Brain microvascular endothelial cell (primary cell): ENCODE measurements around the gene DSC1.

Experiments used
- DNase-seq: peaks from one replicate; pipeline ENCODE4 v3.0.0-alpha.2; 2020
- H3K27ac ChIP-seq: fragments of 250-450 bp; sonication (Bioruptor Pico); 2 replicates; pipeline ENCODE4 v1.5.1; 2020; ENCODE audit warnings: mild to moderate bottlenecking, moderate library complexity
- H3K27me3 ChIP-seq: fragments of 250-450 bp; sonication (Bioruptor Pico); replicated peaks from 2 replicates; pipeline ENCODE4 v1.5.1; 2020; ENCODE audit warnings: mild to moderate bottlenecking
- H3K36me3 ChIP-seq: fragments of 250-450 bp; sonication (Bioruptor Pico); replicated peaks from 2 replicates; pipeline ENCODE4 v1.5.1; 2020; ENCODE audit warnings: mild to moderate bottlenecking
- H3K4me3 ChIP-seq: 2 replicates; pipeline ENCODE4 v1.5.1; 2011; ENCODE audit warnings: low read depth, mild to moderate bottlenecking, control low read depth, low read length, moderate library complexity
- in situ Hi-C: cut with HindIII; loops from 2 replicates; pipeline ENCODE4 v1.10.0; 2017; ENCODE audit warnings: low sequenced_read_pairs, low pct_ligation_motif_present
- TF ChIP-seq, protein P1 (sequence below): IDR thresholded peaks from 2 replicates; pipeline ENCODE4 v1.5.1; 2011; ENCODE audit warnings: low read depth, mild to moderate bottlenecking, moderate library complexity, low read length, control low read depth, inconsistent platforms; ENCODE audit errors: missing control alignments

Gene DSC1

DNA sequence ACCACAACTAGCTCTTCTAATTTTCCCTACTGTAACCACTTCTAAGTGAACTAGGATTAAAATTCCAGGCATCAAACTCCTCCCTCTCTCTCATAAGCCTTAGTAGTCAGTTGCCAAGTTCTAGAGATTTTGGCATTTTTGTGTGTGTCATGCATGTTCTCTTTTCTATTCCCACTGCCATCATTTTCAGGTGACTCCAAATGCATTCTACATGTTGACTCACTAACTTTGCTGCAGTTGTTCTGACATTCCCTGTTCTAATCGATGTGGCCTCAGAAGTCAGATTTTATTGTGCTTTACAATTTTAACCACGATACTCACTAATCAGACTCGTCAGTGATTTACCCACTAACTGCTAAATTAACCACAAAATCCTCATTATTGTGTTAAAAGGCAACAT is 13.3 kb downstream of the DSC1 start:
- DNase-seq = no peak
- H3K27ac ChIP-seq = no peak overlapping the region
- TF ChIP-seq, protein P1, sequence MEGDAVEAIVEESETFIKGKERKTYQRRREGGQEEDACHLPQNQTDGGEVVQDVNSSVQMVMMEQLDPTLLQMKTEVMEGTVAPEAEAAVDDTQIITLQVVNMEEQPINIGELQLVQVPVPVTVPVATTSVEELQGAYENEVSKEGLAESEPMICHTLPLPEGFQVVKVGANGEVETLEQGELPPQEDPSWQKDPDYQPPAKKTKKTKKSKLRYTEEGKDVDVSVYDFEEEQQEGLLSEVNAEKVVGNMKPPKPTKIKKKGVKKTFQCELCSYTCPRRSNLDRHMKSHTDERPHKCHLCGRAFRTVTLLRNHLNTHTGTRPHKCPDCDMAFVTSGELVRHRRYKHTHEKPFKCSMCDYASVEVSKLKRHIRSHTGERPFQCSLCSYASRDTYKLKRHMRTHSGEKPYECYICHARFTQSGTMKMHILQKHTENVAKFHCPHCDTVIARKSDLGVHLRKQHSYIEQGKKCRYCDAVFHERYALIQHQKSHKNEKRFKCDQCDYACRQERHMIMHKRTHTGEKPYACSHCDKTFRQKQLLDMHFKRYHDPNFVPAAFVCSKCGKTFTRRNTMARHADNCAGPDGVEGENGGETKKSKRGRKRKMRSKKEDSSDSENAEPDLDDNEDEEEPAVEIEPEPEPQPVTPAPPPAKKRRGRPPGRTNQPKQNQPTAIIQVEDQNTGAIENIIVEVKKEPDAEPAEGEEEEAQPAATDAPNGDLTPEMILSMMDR = no peak
- in situ Hi-C loops = no loop called here
- H3K36me3 ChIP-seq = no peaks in the 10 kb centered on the region
- H3K4me3 ChIP-seq = no peak overlapping the region
- no peaks in the 10 kb centered on the region for H3K27me3 ChIP-seq

DNA sequence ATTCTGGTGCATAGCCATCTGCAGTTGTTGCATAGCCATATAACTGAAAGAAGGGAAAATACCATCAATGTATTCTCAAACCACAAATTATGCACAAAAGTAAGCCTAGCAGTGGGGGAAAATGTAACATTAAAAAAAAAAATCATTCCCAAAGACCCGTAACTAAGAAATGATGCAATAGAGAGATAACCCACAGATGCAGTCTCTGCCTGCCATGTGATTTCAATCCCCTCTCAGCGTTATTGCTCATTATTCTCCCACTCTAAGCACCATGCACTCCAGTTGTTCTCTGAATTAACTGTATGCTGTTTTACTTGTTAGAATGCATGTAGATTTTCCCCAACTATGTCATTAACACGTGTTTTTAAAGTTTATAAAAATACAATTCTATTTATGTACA is 14.1 kb downstream of the DSC1 start:
- no peak overlapping the region for H3K4me3 ChIP-seq
- H3K36me3 ChIP-seq = no peaks in the 10 kb centered on the region
- H3K27ac ChIP-seq = no peak overlapping the region
- in situ Hi-C loops = no loop called here
- no peaks in the 10 kb centered on the region for H3K27me3 ChIP-seq
- TF ChIP-seq, protein P1 = no peak
- no peak for DNase-seq

DNA sequence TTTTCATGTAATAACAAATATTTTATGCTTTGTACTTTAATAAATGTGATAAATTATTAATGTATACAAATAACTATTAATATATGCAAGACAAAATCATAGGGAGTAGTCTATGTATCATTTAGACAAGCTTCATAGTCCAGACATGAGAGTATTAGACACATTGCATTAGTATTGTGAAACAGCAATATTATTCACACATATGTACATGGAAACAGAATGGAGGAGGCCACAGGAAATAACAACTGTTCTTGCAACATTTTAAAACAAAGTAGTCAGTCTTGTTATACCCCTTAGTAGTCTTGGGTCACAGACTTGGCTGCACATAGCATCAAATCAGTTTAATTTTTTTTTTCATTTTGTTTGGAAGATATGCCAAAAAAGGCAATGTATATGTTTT is 15.8 kb downstream of the DSC1 start:
- in situ Hi-C loops = no loop called here
- TF ChIP-seq, protein P1 = no peak
- DNase-seq = no peak
- Histone ChIP-seq H3K27ac (no peak overlapping the region), H3K4me3 (no peak overlapping the region), H3K27me3 (no peaks in the 10 kb centered on the region), H3K36me3 (no peaks in the 10 kb centered on the region)

DNA sequence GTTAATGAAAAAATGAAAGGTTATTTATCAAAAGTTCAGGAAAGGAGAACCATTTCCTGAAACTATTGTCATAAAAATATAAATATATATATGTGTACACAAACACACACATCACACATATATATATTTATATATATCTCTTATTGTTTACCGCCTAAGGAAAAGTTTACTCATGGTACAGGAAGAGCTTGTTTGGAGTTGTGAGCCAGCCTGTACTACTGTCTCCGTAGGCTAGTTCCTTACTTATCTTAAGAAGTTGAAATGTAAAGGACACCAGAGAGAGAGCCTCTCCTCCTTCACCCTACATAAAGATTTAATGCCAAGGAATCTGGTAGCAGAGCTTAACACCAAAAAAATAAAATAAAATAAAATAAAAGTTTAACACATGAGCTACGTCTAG is 19.6 kb downstream of the DSC1 start:
- Histone ChIP-seq H3K27me3 (no peaks in the 10 kb centered on the region), H3K27ac (no peak overlapping the region), H3K36me3 (no peaks in the 10 kb centered on the region), H3K4me3 (no peak overlapping the region)
- in situ Hi-C loops = no loop called here
- TF ChIP-seq, protein P1 = no peak
- DNase-seq = no peak

DNA sequence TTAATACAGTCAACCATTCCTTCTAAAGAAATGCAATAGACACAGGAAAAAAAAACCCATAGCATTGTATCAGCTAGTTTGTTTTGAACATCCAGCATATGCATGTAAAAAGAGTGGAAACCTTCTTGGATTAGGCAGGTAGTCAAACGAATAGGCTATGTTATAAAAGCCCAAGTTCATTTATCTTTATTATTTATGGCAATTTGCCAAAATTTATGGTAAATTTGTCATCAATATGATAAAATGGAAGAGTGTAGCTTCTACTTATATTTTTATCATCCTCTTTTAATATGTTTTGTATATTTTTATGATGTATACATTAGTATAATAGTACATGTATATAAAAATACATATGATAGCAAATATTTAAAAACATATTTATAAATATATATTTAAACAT is 23.9 kb downstream of the DSC1 start:
- in situ Hi-C loops = no loop called here

More for the DNA sequence above, 23.9 kb downstream of the DSC1 start:
- no peak for DNase-seq
- no peak overlapping the region for H3K27ac ChIP-seq
- H3K4me3 ChIP-seq = no peak overlapping the region
- H3K36me3 ChIP-seq = no peaks in the 10 kb centered on the region
- TF ChIP-seq, protein P1 = no peak
- H3K27me3 ChIP-seq = no peaks in the 10 kb centered on the region
